ENCODE data around the gene ODF2L. TPM values are rescaled to one million over a fixed set of nuclear protein-coding genes. Genes with fewer than 3 reads are reported as not detected.

The ODF2L gene
- total RNA-seq, 1 experiment from 2014 or later = 27.3 TPM

- H2AK5ac ChIP-seq (ENCODE audit: insufficient read length, low read length) = no peak overlapping the region
- no peak overlapping the region for H3K23ac ChIP-seq (ENCODE audit: insufficient read length, low read depth, low read length)
- H3K27ac Mint-ChIP-seq = no peak overlapping the region
- H2BK120ac ChIP-seq (ENCODE audit: low read depth, low read length, poor library complexity, severe bottlenecking) = no peak overlapping the region
- no peak overlapping the region for H3K56ac ChIP-seq (ENCODE audit: insufficient read length, low read depth, low read length)
- H3K4me2 ChIP-seq (ENCODE audit: insufficient read depth, insufficient read length, low read length) = no peak overlapping the region
- no peaks in the 10 kb centered on the region for H3K27me3 Mint-ChIP-seq (ENCODE audit: low read depth)
- H2BK20ac ChIP-seq (ENCODE audit: low read depth, low read length, poor library complexity, severe bottlenecking) = no peak overlapping the region
- no peak overlapping the region for H2BK15ac ChIP-seq (ENCODE audit: low read depth, low read length)
- H4K8ac ChIP-seq (replicated peaks; ENCODE audit: insufficient read length, low read depth, low read length) = no peak overlapping the region
- no peaks in the 10 kb centered on the region for H3K27me3 ChIP-seq (ENCODE audit: insufficient read depth, low read length)
- no peaks in the 10 kb centered on the region for H3K4me1 ChIP-seq (ENCODE audit: insufficient read depth, low read length)
- H2AFZ ChIP-seq (ENCODE audit: low read length) = no peak overlapping the region
- H3T11ph ChIP-seq (ENCODE audit: low read length) = no peak overlapping the region
- no CpG with 5 or more reads among the region's 7 CpGs for whole genome bisulfite sequencing (ENCODE audit: extremely low coverage, insufficient read length, low lambda C conversion rate)
- no peak overlapping the region for H3K9ac ChIP-seq (ENCODE audit: extremely low read depth, insufficient read length, low read length)
- no peak overlapping the region for H3K14ac ChIP-seq (ENCODE audit: insufficient read depth, low read length)
- H3K23me2 ChIP-seq (ENCODE audit: insufficient read length, low read depth, low read length, poor library complexity, severe bottlenecking) = no peaks in the 10 kb centered on the region
- DNase-seq = no peak
- H4K5ac ChIP-seq (ENCODE audit: insufficient read length, low read depth, low read length) = no peak overlapping the region
- H2BK12ac ChIP-seq (ENCODE audit: insufficient read length, low read depth, low read length) = no peak overlapping the region
- H3K9me3 ChIP-seq (ENCODE audit: control insufficient read depth, low read depth, low read length) = no peaks in the 10 kb centered on the region
- no peaks in the 10 kb centered on the region for H3K9me3 Mint-ChIP-seq
- H2BK5ac ChIP-seq (ENCODE audit: insufficient read length, low read length) = no peak overlapping the region
- no peaks in the 10 kb centered on the region for H3K36me3 Mint-ChIP-seq (ENCODE audit: insufficient read depth in 1 of 3, low read depth in 3 of 3)
- H3K79me1 ChIP-seq (ENCODE audit: insufficient read depth, low read depth, low read length, poor library complexity, severe bottlenecking) = no peaks in the 10 kb centered on the region
- H3K4ac ChIP-seq (ENCODE audit: low read depth, low read length) = no peak overlapping the region
- H3K18ac ChIP-seq (ENCODE audit: insufficient read length, low read depth, low read length) = no peak overlapping the region
- H4K20me1 ChIP-seq (ENCODE audit: control insufficient read depth, insufficient read depth, insufficient read length) = no peaks in the 10 kb centered on the region
- H3K4me3 Mint-ChIP-seq = no peak overlapping the region
- no peak overlapping the region for H4K91ac ChIP-seq (ENCODE audit: insufficient read length, low read depth, low read length)
- no peaks in the 10 kb centered on the region for H3K79me2 ChIP-seq (ENCODE audit: insufficient read depth, low read length)
- no peak overlapping the region for H3K27ac ChIP-seq (ENCODE audit: insufficient read length, low read depth, low read length)
- H3K4me1 Mint-ChIP-seq = peaks cover 2 to 9% of the 10 kb centered on the region in 2 experiments
- no peak for TF ChIP-seq CTCF (conservative IDR thresholded peaks at IDR 0.05)
Observed at GRCh38 chr1:86421601-86422280, 25.6 kb upstream of the ODF2L start.
